Body of pancreas (tissue), 4 donors: Measurements from ENCODE around the gene HOXA13. TPM values are rescaled to one million over a fixed set of nuclear protein-coding genes. Genes with fewer than 3 reads are reported as not detected.

Source experiments
- ATAC-seq: fragments of 150-250 bp; one replicate; pipeline ENCODE4 v1.9.1; 2016
- DNase-seq, 4 donors: peaks; one replicate each; pipeline ENCODE4 v3.0.0-alpha.2; 2019
- H3K27ac ChIP-seq, 4 donors: fragments of 200-600 bp; sonication (generic); 1 replicate in 3 of 4; 2 replicates in 1 of 4; pipeline versions ENCODE4 v1.5.1 to v1.6.1; 2016 to 2019; ENCODE audit warnings: mild to moderate bottlenecking in 1 of 4, mixed read lengths in 1 of 4, moderate library complexity in 1 of 4
- H3K27me3 ChIP-seq, 2 donors: fragments of 200-600 bp; sonication (generic); one replicate each; pipeline ENCODE4 v1.6.0; 2016; ENCODE audit warnings: mild to moderate bottlenecking in 1 of 2
- H3K36me3 ChIP-seq, 2 donors: fragments of 200-600 bp; sonication (generic); replicated peaks in 1 of 2; 2 replicates each; pipeline ENCODE4 v1.5.1; 2016; ENCODE audit warnings: low read depth in 2 of 2; ENCODE audit not compliant: insufficient read depth in 1 of 2
- H3K4me1 ChIP-seq: fragments of 200-600 bp; sonication (generic); one replicate; pipeline ENCODE4 v1.6.0; 2016
- H3K4me3 ChIP-seq, 2 donors: fragments of 200-600 bp; sonication (generic); 1 replicate in 1 of 2; 2 replicates in 1 of 2; pipeline ENCODE4 v1.5.1; 2016 to 2019
- H3K9me3 ChIP-seq, 3 donors: fragments of 200-600 bp; sonication (generic); 1 replicate in 2 of 3; 2 replicates in 1 of 3; pipeline ENCODE4 v1.5.1; 2016
- POLR2A ChIP-seq, 3 donors: fragments of 450-650 bp; IDR thresholded peaks; one replicate each; pipeline ENCODE4 v1.6.1; 2016; ENCODE audit warnings: antibody characterized with exemption in 3 of 3, mild to moderate bottlenecking in 2 of 3
- WGBS, 2 donors: methylation state at CpG; one replicate each; pipeline ENCODE4 v1.1.5; 2017; 5-methylcytosine and 5-hydroxymethylcytosine counted together
- intact Hi-C: fragments of 100-400 bp; cut with DNase I; formaldehyde crosslinking; loops from one replicate; pipeline ENCODE4 v1.15.1; 2023
- total RNA-seq, 2 donors: library from RNA; depleted of rRNA; stranded (reverse); fragments of >200 nt; gene quantifications; one replicate each; pipeline ENCODE4 v1.1.0, GENCODE V29; 2016
- TF ChIP-seq, protein P1 (sequence below), 7 experiments: fragments of 450-650 bp in 4 of 7; fragments of 200-600 bp in 3 of 7; sonication (generic) in 3 of 7; IDR thresholded peaks; one replicate each; pipeline ENCODE4 v1.5.1; 2016 to 2019; ENCODE audit warnings: antibody characterized with exemption in 7 of 7

HOXA13 gene
- total RNA-seq, 2 donors from 2014 or later: not detected

DNA sequence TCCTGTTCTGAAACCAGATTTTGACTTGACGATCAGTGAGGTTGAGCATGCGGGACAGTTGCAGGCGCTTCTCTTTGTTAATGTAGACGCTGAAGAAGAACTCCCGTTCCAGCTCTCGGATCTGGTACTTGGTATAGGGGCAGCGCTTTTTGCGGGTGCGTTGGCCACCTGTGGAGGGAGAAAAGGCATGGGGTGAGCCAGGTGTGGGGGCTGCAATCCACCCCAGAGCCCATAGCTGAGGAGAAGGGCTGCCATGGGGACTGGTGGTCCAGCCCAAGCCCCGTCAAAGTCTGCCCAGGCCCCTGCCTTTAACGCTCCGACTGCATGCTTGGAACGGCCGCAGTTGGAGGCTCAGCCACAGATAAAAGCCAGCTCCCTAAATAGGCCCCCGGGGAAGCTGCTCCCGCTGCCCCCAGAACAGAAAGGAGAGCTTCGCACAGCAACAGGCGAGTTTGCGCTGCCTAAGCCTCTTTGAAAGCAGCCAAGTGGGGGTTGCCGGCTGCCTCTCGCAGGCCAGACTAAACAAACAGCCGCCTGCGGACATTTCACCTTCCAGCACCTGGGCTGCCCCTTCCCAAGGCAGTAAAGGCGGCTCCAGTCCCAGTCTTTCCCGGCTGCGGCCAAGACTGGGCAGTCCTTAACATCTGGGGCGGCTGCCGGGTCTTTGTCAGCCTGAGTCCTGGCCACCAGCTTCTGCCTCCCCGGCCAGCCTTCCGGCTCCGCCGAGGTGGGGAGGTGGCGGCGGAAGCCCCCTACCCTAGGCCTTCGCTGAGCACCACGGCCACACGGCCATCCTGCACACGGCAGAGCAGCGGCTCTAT is 16.8 kb downstream of the HOXA13 start:
- Histone ChIP-seq H3K9me3 (no peaks in the 10 kb centered on the region), H3K4me3 (no peak overlapping the region), H3K27me3 (peaks cover 14 to 77% of the 10 kb centered on the region in 2 donors), H3K27ac (no peak overlapping the region), H3K36me3 (no peaks in the 10 kb centered on the region), H3K4me1 (peaks cover 51% of the 10 kb centered on the region)
- intact Hi-C loops: no loop called here
- no peak for TF ChIP-seq POLR2A (IDR thresholded peaks at IDR 0.05)
- TF ChIP-seq, protein P1, sequence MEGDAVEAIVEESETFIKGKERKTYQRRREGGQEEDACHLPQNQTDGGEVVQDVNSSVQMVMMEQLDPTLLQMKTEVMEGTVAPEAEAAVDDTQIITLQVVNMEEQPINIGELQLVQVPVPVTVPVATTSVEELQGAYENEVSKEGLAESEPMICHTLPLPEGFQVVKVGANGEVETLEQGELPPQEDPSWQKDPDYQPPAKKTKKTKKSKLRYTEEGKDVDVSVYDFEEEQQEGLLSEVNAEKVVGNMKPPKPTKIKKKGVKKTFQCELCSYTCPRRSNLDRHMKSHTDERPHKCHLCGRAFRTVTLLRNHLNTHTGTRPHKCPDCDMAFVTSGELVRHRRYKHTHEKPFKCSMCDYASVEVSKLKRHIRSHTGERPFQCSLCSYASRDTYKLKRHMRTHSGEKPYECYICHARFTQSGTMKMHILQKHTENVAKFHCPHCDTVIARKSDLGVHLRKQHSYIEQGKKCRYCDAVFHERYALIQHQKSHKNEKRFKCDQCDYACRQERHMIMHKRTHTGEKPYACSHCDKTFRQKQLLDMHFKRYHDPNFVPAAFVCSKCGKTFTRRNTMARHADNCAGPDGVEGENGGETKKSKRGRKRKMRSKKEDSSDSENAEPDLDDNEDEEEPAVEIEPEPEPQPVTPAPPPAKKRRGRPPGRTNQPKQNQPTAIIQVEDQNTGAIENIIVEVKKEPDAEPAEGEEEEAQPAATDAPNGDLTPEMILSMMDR (IDR thresholded peaks at IDR 0.05): no peak
- DNase-seq: peak in 2 of 4 donors; percentile 8 to 10
- 9 to 12% methylated on average over 18 to 39 of the region's 39 CpGs for WGBS, 2 donors
- ATAC-seq: no peak

DNA sequence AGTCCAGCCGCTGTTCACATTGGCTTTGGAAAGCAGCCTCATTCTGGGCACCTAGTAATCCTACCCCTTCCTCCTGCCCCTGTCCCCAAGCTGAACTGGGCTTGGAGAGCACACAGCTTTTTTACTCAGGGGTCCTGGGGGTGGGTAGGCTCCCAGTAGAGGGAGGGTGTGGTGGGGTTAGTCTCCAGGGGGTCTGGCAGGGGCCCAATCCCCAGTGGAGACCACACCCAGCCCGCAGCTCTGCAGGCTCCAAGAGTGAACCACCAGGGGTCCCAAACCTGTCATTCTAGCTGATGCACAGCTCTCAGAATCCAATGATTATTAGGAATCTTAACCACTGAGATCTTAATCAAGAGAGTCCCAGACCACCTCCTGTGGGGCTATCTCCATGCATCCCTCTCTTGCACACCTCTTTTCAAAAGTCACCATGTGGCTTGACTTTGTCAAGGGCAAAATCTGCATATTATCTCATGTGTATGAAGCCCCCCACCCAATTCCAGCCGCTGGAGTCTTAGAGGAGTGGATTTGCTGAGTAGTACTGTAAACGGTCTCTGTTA is 17.5 kb downstream of the HOXA13 start:
- Histone ChIP-seq H3K27me3 (peaks cover 14 to 73% of the 10 kb centered on the region in 2 donors), H3K27ac (no peak overlapping the region), H3K4me1 (peaks cover 45% of the 10 kb centered on the region), H3K36me3 (no peaks in the 10 kb centered on the region), H3K4me3 (no peak overlapping the region), H3K9me3 (no peaks in the 10 kb centered on the region)
- no peak for ATAC-seq
- 22 to 31% methylated on average over 4 of the region's 4 CpGs for WGBS, 2 donors
- intact Hi-C loops: no loop called here
- TF ChIP-seq POLR2A (IDR thresholded peaks at IDR 0.05): no peak
- TF ChIP-seq, protein P1 (IDR thresholded peaks at IDR 0.05): no peak
- peak in 2 of 4 donors; percentile 2 to 8 for DNase-seq

DNA sequence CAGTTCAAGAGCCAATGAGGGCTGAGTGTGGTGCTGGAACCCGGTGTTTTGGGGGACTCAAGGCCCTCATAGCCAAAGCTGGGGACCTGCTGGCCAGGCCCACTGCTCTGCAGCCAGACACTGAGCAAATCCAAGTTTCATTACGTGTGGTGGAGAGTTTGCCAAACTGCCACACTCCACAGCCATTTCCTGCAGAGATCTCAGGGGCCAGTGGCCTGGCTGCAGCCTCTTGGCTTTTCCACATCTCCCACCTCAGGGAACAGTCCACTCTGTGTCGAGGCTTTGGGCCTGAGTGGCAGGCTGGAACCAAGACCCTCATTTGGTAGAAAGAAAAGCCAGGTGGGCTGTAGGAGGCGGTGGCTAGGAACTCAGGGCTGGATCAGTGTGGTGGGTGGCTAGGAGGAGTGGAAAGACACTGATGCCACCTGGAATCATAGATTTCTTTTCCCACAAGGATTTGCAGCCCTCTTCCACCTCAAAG is 18.1 kb downstream of the HOXA13 start:
- Histone ChIP-seq H3K27ac (no peak overlapping the region), H3K36me3 (no peaks in the 10 kb centered on the region), H3K4me3 (no peak overlapping the region), H3K4me1 (peaks cover 45% of the 10 kb centered on the region), H3K27me3 (peaks cover 14 to 74% of the 10 kb centered on the region in 2 donors), H3K9me3 (no peaks in the 10 kb centered on the region)
- no peak for TF ChIP-seq POLR2A (IDR thresholded peaks at IDR 0.05)
- TF ChIP-seq, protein P1 (IDR thresholded peaks at IDR 0.05): no peak
- intact Hi-C loops: no loop called here
- ATAC-seq: no peak
- 35 to 59% methylated on average over 4 of the region's 4 CpGs for WGBS, 2 donors
- peak in 2 of 4 donors; percentile 7 for DNase-seq

DNA sequence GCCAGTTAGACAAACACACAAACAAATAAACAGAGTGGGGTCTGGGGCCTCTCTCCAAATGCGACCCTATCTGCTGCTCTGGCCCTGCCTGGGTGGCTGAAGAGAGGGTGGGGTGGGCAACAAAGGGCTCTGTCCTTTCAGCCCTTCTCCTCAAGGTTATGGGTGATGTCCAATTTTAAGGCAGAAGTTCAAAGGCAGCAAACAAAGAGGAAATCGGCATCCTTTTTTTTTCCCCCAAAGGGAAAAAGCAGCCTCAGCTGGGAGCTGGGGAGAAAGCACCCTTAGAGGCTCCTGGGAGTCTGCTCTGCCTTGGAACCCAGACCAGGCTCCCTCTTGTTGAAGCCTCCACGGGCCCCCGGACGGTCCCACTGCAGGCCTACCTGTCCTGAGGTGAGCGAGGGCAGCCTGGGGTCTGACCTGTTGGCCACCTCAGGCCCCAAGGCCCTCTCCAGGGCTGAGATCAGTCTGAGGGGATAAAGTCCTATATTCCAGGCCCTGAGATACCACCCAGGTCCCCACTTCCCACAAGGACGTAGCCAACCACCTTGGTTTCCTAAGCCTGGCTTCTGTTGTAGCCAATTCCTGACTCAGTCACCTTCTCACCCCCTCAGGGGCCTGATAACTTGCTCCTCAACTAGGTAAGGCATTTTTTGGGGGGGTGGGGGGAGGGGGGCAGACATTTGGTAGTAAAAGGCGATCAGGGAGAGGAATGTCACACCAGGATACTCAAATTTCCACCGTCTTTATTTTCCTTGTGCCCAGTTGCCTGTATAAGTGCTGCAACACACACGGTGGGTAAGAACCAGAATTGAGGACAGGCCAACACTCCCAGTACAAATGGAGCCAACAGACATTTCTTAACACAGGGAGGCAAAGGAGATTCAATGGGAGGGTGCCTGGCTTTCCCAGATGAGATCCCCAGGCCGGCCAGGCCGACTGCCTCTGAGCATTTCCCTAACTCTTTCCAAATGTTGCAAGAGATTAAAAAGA is 19.2 kb downstream of the HOXA13 start:
- 52 to 54% methylated on average over 8 to 12 of the region's 12 CpGs for WGBS, 2 donors
- intact Hi-C loops: no loop called here
- no peak for ATAC-seq
- DNase-seq: peak in 2 of 4 donors; percentile 6 to 9
- Histone ChIP-seq H3K27me3 (peaks cover 10 to 81% of the 10 kb centered on the region in 2 donors), H3K9me3 (no peaks in the 10 kb centered on the region), H3K4me1 (peaks cover 41% of the 10 kb centered on the region), H3K36me3 (no peaks in the 10 kb centered on the region), H3K27ac (no peak overlapping the region), H3K4me3 (no peak overlapping the region)
- TF ChIP-seq, protein P1 (IDR thresholded peaks at IDR 0.05): no peak
- no peak for TF ChIP-seq POLR2A (IDR thresholded peaks at IDR 0.05)
